SU-DHL-6 (cell line): ENCODE data around the gene ISLR.

Source experiments
- EZH2phosphoT487 ChIP-seq: fragments of 200-600 bp; sonication (generic), shearing (Covaris generic); conservative IDR thresholded peaks from 2 replicates; pipeline ENCODE4 v1.6.1; 2018; ENCODE audit warnings: mild to moderate bottlenecking, antibody characterized with exemption, low read length, moderate library complexity, mixed read lengths
- TF ChIP-seq, protein P1 (sequence below): fragments of 200-600 bp; sonication (generic); IDR thresholded peaks from one replicate; pipeline ENCODE4 v1.5.1; 2017; ENCODE audit warnings: antibody characterized with exemption, mild to moderate bottlenecking, low read length, moderate library complexity; ENCODE audit not compliant: insufficient read depth, poor library complexity, severe bottlenecking

DNA sequence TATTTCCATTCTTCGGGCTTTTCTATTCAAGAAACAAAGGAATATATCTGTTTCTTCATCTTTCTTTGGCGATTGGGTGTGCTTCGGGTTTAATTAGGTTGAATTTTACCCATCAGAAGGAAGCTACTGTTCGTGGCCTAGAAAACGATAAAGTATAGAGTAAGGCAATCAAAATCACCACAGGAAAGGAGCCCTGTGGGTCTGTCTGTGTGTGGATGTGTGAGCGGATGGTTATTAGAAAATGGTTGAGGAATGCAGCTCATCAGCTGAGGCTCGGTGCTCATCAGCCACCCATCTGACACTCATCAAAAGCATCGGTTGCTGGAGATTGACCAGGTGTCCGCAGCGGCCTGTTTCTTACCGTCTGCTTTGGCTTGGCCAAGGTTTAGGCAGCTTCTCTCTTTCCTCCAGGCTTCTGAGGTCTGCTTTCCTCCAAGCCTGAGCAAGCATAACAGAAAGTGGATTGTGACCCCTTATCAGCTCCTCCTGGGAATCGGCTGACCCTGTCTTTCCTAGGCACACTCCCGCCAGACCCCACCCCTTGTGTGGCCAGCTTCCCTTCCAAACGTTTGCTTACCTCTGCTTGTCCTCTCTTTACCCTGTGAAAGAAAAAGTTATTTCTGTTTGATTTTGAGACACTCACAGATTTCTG, 17.6 kb upstream of the ISLR start:
- TF ChIP-seq, protein P1, sequence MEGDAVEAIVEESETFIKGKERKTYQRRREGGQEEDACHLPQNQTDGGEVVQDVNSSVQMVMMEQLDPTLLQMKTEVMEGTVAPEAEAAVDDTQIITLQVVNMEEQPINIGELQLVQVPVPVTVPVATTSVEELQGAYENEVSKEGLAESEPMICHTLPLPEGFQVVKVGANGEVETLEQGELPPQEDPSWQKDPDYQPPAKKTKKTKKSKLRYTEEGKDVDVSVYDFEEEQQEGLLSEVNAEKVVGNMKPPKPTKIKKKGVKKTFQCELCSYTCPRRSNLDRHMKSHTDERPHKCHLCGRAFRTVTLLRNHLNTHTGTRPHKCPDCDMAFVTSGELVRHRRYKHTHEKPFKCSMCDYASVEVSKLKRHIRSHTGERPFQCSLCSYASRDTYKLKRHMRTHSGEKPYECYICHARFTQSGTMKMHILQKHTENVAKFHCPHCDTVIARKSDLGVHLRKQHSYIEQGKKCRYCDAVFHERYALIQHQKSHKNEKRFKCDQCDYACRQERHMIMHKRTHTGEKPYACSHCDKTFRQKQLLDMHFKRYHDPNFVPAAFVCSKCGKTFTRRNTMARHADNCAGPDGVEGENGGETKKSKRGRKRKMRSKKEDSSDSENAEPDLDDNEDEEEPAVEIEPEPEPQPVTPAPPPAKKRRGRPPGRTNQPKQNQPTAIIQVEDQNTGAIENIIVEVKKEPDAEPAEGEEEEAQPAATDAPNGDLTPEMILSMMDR = no peak
- no peak for TF ChIP-seq EZH2phosphoT487
